HepG2 (cell line): ENCODE measurements around the gene ANK3.

Experiments used
- EEA1 ChIP-seq: sonication (generic); formaldehyde crosslinking; IDR thresholded peaks from 2 replicates; pipeline ENCODE4 v1.5.1; 2020; ENCODE audit warnings: mild to moderate bottlenecking, missing genetic modification reagents, borderline replicate concordance
- ELF3 ChIP-seq: IDR thresholded peaks from 2 replicates; pipeline ENCODE4 v1.6.1; 2016; ENCODE audit warnings: missing genetic modification reagents, missing compliant biosample characterization
- ESRRA ChIP-seq: sonication (generic); formaldehyde crosslinking; IDR thresholded peaks from 2 replicates; pipeline ENCODE4 v1.5.1; 2020; ENCODE audit warnings: mild to moderate bottlenecking, low read depth, missing genetic modification reagents
- KDM4B ChIP-seq: sonication (generic); formaldehyde crosslinking; IDR thresholded peaks from 2 replicates; pipeline ENCODE4 v1.4.0; 2020; ENCODE audit warnings: missing genetic modification reagents
- NR2F6 ChIP-seq, 2 experiments: IDR thresholded peaks; 2 replicates each; pipeline ENCODE4 v1.6.1; 2016; ENCODE audit warnings: antibody characterized with exemption in 1 of 2, mild to moderate bottlenecking in 1 of 2
- ZFP62 ChIP-seq: sonication (generic); formaldehyde crosslinking; IDR thresholded peaks from 2 replicates; pipeline ENCODE4 v1.4.0; 2020; ENCODE audit warnings: missing genetic modification reagents
- TF ChIP-seq, protein P1 (sequence below): sonication (generic); formaldehyde crosslinking; IDR thresholded peaks from 2 replicates; pipeline ENCODE4 v1.5.0; 2020; ENCODE audit warnings: missing genetic modification reagents, mild to moderate bottlenecking, borderline replicate concordance

DNA sequence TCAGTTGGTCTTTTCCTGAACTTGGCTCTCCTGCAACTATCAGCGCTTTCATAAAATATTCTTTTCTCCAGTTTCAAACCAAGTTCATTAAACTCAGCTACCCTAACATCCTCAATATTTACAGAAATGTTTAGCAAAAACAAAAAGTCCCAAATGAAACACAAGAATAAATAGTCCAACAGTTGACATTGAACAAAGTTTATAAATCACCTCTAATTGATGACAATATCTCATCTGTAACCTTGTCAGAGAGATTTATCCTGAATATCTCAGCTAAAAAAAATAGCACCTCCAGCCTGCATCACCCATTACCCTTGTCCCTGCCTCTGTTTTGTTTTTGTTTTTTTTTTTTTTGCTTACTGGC lies 76.1 kb downstream of the ANK3 start:
- no peak for TF ChIP-seq NR2F6 (IDR thresholded peaks at IDR 0.05)
- TF ChIP-seq NR2F6 (CRISPR knock-in tag; IDR thresholded peaks at IDR 0.05), result no peak
- no peak for TF ChIP-seq KDM4B
- no peak for TF ChIP-seq ESRRA (CRISPR knock-in tag)
- no peak for TF ChIP-seq ELF3
- TF ChIP-seq, protein P1, sequence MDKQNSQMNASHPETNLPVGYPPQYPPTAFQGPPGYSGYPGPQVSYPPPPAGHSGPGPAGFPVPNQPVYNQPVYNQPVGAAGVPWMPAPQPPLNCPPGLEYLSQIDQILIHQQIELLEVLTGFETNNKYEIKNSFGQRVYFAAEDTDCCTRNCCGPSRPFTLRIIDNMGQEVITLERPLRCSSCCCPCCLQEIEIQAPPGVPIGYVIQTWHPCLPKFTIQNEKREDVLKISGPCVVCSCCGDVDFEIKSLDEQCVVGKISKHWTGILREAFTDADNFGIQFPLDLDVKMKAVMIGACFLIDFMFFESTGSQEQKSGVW (CRISPR knock-in tag), result no peak
- TF ChIP-seq ZFP62 (CRISPR knock-in tag), result no peak
- no peak for TF ChIP-seq EEA1 (CRISPR knock-in tag)
